BJ (cell line): ENCODE measurements around the gene ACSS1. TPM values are rescaled to one million over a fixed set of nuclear protein-coding genes. Genes with fewer than 3 reads are reported as not detected.

ENCODE experiments used
- CTCF ChIA-PET: fragments of 350-600 bp; formaldehyde crosslinking; extraction: SDS; loops from one replicate; lab custom pipeline; 2021; ENCODE audit warnings: antibody characterized with exemption, inconsistent platforms; lab: Yijun Ruan, JAX
- POLR2A ChIA-PET: fragments of 300-600 bp; sonication (Branson Sonifier 250); formaldehyde crosslinking; extraction: SDS; loops from one replicate; lab custom pipeline; 2021; ENCODE audit warnings: antibody characterized with exemption; lab: Charles Lee
- DNase-seq: peaks from one replicate; pipeline ENCODE4 v3.0.0-alpha.2; 2011; ENCODE audit warnings: low read depth
- H3K27me3 ChIP-seq: 2 replicates; pipeline ENCODE4 v1.6.0; 2011; ENCODE audit warnings: low read length; ENCODE audit not compliant: control insufficient read depth, insufficient read depth
- H3K36me3 ChIP-seq: 2 replicates; pipeline ENCODE4 v1.5.1; 2011; ENCODE audit warnings: low read length; ENCODE audit not compliant: control insufficient read depth, insufficient read depth
- H3K4me3 ChIP-seq: 2 replicates; pipeline ENCODE4 v1.5.1; 2011; ENCODE audit warnings: low read depth, mild to moderate bottlenecking, control low read depth, low read length
- CTCF ChIP-seq: IDR thresholded peaks from 2 replicates; pipeline ENCODE4 v1.5.1; 2011; ENCODE audit warnings: low read depth, mild to moderate bottlenecking, control low read depth, inconsistent platforms, low read length, moderate library complexity; ENCODE audit not compliant: insufficient read depth
- polyA plus RNA-seq: library from polyadenylated mRNA; depleted of rRNA; stranded (reverse); fragments of >200 nt; gene quantifications from 2 replicates; pipeline ENCODE4 v1.2.3, GENCODE V29; 2011; rRNA removed
- small RNA-seq: library from RNA; depleted of rRNA; stranded (forward); fragments of <200 nt; gene quantifications from one replicate; pipeline ENCODE3, GENCODE V24; 2012; ENCODE audit warnings: low replicate concordance, low read depth; ENCODE audit not compliant: insufficient read length

The ACSS1 gene
- polyA plus RNA-seq, 1 experiment: 6.3 TPM

- Histone ChIP-seq H3K27me3 (no peaks in the 10 kb centered on the region), H3K4me3 (no peak overlapping the region), H3K36me3 (peaks cover 8% of the 10 kb centered on the region)
- no peak for TF ChIP-seq CTCF
- CTCF ChIA-PET: interaction anchor here (0.9 kb wide), 1 partner anchor 40 kb away, joined by 3 read pairs; no protein-coding TSS in a partner anchor
- DNase-seq: no peak
- POLR2A ChIA-PET: no interaction called here
These were observed 100.5 kb downstream of the ACSS1 start for GRCh38 chr20:24957326-24958016.

Small RNA genes within 50 kb of the gene (small RNA-seq; reads per million reads assigned to genes)
- gene RNU6-1257P: not detected

Other genes with a start within 250 kb of the ACSS1 start
- 0.09 TPM in 1 of 2 replicates, not detected in the other for gene CST7, start 108.9 kb downstream of the ACSS1 start, polyA plus RNA-seq
- 75.8 and 76.2 TPM in 2 replicates for gene APMAP, start 65.4 kb downstream of the ACSS1 start, polyA plus RNA-seq
- gene VSX1, start 24.0 kb upstream of the ACSS1 start, polyA plus RNA-seq: not detected in 2 replicates
- gene ENTPD6, start 137.6 kb upstream of the ACSS1 start, polyA plus RNA-seq: 53.1 and 70.8 TPM in 2 replicates
- 45.9 and 68.8 TPM in 2 replicates for gene PYGB, start 189.9 kb upstream of the ACSS1 start, polyA plus RNA-seq